GM15510 (cell line): Measurements from ENCODE around the gene KRTAP3-1.

ENCODE experiments used
- POLR2A ChIP-seq: IDR thresholded peaks from 3 replicates; pipeline ENCODE4 v1.6.1; 2011; ENCODE audit warnings: borderline replicate concordance; ENCODE audit not compliant: insufficient read length; ENCODE audit errors: extremely low read depth

KRTAP3-1 gene

GRCh38 chr17:41026715-41027471 is 18.0 kb upstream of the KRTAP3-1 start, which contains the start of gene KRTAP1-5:
TSS of gene KRTAP1-5 (minus strand) at chr17:41027208. CDS start at chr17:41027155, 53 bp downstream.
- TF ChIP-seq POLR2A = no peak

- no peak for TF ChIP-seq POLR2A
Measured at GRCh38 chr17:41024697-41025096, 15.8 kb upstream of the KRTAP3-1 start.

GRCh38 chr17:41020336-41020735 is 11.4 kb upstream of the KRTAP3-1 start:
- no peak for TF ChIP-seq POLR2A

- TF ChIP-seq POLR2A = no peak
Measured at GRCh38 chr17:41019415-41019814, 10.5 kb upstream of the KRTAP3-1 start.

GRCh38 chr17:41018541-41018940 is 9.6 kb upstream of the KRTAP3-1 start:
- no peak for TF ChIP-seq POLR2A

GRCh38 chr17:41016578-41017215 is 7.8 kb upstream of the KRTAP3-1 start:
- TF ChIP-seq POLR2A = no peak

GRCh38 chr17:41015454-41015853 is 6.5 kb upstream of the KRTAP3-1 start:
- no peak for TF ChIP-seq POLR2A

GRCh38 chr17:41013606-41014005 is 4.7 kb upstream of the KRTAP3-1 start:
- no peak for TF ChIP-seq POLR2A

- no peak for TF ChIP-seq POLR2A
Measured at GRCh38 chr17:41013181-41013580, 4.3 kb upstream of the KRTAP3-1 start.

- no peak for TF ChIP-seq POLR2A
Measured at GRCh38 chr17:41012326-41013120, 3.6 kb upstream of the KRTAP3-1 start.

- TF ChIP-seq POLR2A = no peak
Measured at GRCh38 chr17:41010441-41010840, 1.5 kb upstream of the KRTAP3-1 start.

- TF ChIP-seq POLR2A = no peak
Measured at GRCh38 chr17:41009936-41010335, 1.0 kb upstream of the KRTAP3-1 start.

GRCh38 chr17:41009301-41009760 is 403 bp upstream of the KRTAP3-1 start:
- TF ChIP-seq POLR2A = no peak

- TF ChIP-seq POLR2A = no peak
Measured at GRCh38 chr17:41004397-41004796, 4.5 kb downstream of the KRTAP3-1 start.

GRCh38 chr17:41003926-41004325 is 5.0 kb downstream of the KRTAP3-1 start:
- TF ChIP-seq POLR2A = no peak

GRCh38 chr17:41002814-41003213 is 6.1 kb downstream of the KRTAP3-1 start:
- TF ChIP-seq POLR2A = no peak

- no peak for TF ChIP-seq POLR2A
Measured at GRCh38 chr17:41001795-41002194, 7.1 kb downstream of the KRTAP3-1 start.
